GM21447 (cell line): Measurements from ENCODE around the gene INSRR.

Experiments used
- ATAC-seq: cut with Tn5 transposase; IDR thresholded peaks from one replicate; pipeline ENCODE4 v1.9.1; 2021; ENCODE audit not compliant: unreplicated experiment

INSRR gene

DNA sequence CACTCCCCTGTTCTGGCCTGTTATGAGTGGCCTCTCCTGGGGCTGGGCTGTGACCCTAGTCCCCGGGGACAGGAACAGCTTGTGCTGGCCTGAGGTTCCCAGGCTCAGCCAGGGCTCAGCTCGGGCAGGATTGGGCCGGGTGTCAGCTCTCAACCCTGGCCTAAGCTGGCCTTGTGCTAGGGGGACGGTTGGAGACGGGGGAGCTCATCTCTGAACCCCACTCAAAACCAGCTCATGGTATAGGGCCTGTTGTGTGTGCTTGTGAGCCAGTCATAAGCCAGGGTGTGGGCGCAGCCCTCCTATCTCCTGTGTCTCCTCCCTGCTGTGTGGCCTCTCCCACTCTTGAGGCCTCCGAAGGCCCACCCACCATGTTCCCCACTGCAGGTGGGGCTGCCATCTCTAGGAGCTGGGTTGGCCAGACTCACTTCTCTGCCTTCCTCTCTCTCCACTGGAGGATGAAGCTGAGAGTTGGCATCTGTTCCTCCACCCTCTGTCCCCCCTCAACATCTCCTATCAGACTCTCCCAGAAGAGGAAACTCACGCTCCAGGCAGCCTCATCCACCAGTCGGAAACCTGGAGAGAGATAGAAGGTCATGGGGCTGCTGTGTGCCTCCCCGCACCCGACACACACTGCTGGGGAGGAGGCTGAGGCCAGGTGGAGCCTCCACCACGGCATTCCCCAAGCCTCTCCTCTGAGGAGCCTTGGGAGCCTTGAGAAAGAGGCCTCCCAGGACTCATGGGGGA lies 36.0 kb upstream of the INSRR start:
- ATAC-seq: no peak

DNA sequence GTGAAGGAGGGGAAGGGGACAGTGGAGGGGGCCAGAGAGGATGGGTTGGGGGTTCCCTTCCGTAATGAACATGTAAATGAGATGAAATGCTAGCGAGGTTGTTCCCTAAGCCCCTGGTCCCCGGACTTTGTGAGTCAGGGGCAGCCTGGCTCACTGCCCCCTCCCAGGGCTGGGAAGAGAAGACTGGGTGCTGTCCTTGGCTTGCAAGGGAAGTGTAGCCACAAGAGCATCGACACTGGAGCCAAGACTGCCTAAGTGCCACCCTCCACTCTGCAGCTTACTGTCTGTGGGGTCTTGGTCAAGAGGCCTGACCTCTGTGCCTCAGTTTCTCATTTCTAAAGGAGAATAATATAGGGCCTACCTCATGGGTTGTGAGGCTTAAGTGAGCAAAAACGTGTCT lies 35.1 kb upstream of the INSRR start:
- ATAC-seq: no peak

DNA sequence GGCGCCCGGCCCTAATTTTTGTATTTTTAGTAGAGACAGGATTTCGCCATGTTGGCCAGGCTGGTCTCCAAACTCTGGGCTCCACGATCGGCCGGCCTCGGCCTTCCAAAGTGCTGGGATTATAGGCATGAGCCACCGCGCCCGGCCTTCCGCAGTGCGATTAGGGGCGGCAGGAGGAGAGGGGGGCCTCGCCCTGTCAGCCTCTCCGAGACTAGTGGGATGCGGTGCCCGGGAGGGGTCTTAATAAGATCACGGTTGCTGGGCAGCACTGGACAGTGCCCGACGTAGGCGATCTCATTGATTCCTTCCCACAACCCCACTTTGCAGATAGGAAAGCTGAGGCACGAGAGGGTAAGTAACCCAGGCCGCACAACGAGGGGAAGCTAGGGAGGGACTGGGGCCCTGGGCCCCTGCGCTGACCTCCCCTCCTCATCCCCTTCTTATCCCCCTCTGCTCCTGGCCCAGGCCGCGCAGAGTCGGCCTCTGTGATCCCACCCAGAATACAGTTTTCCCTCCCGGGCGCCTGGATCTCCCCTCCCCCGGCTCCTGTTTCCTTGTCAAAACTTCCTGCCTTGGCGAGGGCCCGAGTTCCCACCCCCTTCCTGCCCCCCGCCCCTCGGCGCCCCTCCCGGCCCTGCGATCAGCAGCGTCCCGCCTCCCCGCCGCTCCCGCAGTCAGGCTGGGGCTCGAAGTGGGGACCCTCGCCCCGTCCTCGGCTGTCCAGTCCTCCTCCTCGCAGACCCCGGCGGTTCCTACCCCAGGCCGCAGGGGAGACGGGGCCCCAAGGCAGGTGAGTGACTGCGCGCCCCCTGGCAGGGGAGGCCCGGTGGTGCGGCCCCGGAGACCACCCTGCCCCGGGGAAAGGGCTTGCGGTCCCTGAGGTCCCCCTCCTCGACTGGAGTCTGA lies 34.4 kb upstream of the INSRR start, which contains the start of gene PEAR1:
Gene PEAR1, plus strand, starts transcription at position 671 of the 906 bp plus-strand sequence. CDS start 10,209 bp downstream, outside the sequence.
- ATAC-seq: no peak

DNA sequence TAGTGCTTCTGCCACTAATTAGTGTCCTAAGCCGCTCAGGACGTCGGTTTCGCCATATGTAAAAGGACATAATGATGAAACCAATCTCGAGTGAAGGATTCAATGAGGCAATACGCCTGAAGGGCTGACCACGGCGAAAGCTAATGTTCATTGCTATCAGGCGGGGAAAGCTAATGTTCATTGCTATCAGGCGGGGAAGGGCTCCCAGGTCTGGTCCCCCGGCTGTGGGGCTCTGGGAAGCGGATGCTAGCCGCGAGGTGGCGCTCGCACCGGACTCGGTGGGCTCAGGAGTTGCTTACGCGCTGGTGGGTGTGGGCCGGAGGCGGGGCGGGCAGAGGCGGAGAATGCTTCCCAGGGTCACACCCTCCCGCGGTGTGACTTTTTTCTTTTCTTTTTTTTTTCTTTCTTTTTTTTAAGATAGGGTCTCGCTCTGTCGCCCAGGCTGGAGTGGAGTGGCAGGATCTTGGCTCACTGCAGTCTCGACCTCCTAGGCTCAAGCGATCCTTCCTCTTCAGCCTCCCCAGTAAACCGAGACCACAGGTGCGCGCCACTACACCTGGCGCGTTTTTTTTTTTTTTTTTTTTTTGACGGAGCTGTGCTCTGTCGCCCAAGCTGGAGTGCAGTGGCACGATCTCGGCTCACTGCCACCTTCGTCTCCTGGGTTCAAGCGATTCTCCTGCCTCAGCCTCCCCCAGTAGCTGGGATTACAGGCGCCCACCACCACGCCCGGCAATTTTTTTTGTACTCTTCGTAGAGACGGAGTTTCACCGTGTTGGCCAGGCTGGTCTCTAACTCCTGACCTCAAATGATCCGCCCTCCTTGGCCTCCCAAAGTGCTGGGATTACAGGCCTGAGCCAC lies 33.5 kb upstream of the INSRR start:
- peak; percentile 79 for ATAC-seq

DNA sequence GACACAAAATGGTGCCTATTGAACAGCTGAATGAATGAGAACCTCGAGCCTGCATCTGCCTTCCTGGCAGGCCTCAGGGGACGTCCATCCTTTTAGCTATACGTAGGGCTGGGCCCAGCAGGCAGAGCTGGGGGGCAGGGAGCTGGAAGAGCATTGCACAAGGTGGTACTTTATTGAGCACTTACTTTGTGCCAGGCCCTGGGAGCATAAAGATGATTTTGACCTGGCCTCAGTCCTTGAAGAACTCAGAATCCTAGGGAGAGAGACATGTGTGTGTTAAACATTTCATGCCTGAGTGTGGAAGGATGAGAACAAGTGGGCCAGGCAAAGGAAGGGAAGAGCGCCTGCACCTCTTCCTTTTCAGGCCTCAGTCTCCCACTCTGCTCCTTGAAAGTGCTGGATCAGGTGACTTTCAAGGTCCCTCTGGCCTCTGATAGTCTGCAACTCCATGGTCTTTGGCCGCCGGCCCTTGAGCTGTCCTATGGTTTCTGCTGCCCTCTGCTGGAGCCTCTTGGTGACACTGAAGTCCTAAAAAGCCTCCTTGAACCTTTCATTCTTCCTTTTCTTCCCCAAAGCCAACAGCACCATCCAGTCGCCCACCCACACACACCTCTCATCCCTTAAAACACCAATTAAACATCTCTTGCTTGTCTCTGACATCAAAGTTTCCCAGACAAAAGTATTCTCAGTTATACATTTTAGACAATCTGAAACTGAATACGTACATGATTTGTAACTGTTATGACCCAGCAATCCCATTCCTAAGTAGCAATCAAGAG lies 31.1 kb upstream of the INSRR start:
- no peak for ATAC-seq

DNA sequence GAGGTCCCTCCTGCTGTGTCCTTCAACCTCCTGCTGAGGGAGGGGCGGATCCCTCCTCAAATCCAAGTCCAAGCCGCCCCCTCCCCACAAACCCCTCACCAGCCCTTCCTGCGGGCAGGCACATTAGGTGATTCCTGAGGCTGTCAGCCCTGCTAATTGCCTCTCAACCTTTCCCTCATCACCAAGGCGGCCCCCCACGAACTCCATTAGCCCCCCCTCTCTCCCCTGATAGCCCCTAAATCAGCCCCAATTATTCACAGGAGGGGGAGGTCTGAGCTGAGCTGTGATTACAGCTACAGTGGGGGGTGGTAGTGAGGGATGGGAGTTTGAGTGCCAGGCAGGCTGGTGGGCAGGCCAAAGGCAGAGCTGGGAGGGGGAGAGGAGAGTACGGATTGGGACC lies 28.8 kb upstream of the INSRR start:
- ATAC-seq: no peak

DNA sequence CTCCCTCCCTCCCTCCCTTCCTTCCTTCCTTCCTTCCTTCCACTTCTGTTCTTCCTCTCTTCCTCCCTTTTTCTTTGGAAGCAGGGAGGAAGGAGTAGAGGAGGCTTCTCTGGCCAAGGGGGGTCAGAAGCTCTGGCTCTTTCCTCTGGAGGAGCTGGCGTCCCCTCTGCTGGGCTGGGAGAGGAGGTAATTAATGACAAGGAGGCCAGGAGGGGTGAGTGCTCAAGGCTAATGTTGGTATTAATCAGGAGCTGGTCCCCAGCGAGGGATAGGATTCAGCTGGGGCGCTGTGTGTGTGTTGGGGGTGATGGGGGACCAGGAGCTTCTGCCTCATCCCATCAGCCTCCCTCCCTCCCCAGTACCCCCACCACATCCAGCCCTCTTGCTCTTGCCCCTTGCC lies 28.4 kb upstream of the INSRR start:
- no peak for ATAC-seq

DNA sequence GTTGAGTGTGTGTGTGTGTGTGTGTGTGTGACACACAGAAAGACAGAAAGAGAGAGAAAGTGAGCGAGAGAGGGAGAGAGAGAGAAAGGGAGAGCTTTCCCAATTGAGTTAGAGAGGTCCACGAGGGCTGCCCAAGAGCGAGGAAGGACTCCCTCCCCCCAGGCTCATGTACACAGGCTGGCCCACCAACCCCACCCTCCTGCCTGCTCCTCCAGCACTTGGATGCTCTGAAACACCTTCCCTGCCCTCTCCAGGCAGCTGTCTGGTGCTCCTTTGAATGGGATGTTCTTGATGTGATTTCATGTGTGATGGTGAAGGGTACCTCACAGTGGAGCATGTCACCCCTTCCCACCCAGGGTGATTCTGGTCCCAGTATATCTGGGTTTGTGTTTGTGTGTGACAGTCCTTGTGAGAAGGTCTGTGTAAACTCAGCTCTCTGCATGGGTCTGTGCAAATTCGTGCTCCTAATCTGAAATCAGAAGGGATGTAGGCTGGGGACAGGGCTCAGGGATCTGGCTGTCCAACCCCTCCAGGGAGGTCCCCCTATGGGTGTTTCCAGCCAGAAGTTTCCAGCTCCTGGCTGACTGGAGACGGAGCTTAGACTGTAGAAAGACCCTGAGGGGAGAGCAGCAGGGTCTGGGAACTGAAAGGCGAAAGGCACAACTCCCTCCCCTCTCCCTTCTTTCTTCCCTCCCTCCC lies 27.8 kb upstream of the INSRR start:
- no peak for ATAC-seq

DNA sequence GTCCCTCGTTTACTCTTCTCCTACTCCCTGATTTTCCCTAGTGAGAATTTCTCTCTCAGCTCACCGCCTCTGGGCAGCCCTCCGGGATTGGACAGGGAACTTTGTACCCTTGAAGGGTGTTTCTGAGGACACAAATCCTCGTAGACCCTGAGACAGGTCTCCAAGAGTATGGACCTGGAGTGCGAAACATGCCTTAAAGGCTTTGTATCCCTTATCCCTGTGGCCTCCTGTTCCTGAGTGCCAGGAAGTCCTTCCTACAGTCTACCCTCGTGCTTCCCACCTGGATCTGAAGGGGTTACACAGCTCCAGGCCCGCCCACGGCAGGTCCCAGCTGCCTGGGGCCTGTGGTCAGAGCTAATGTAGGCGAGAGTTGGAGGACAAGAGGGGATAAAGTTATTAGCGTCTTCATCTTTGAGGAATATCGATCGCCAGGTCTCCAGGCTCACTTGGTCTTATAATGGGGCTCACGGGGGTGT lies 27.0 kb upstream of the INSRR start:
- ATAC-seq: no peak

DNA sequence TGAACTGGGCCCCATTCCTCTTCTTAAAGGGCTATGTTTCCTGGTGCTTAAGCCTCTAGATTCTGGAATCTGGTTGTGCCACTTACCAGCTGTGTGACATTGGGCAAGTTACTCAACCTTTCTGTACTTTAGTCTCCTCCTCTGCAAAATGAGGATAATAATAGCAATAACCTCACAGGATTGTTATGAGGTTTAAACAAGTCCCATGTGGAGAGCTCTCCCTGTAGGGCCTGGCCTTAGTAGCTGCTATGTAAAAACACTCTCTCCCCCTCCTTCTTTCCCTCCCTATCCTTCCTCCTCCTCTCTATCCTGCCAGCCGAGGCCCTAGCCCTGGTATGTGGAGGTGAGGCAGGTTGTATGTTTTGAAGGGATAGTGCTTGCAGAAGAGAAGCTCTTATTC lies 26.4 kb upstream of the INSRR start:
- ATAC-seq: no peak

DNA sequence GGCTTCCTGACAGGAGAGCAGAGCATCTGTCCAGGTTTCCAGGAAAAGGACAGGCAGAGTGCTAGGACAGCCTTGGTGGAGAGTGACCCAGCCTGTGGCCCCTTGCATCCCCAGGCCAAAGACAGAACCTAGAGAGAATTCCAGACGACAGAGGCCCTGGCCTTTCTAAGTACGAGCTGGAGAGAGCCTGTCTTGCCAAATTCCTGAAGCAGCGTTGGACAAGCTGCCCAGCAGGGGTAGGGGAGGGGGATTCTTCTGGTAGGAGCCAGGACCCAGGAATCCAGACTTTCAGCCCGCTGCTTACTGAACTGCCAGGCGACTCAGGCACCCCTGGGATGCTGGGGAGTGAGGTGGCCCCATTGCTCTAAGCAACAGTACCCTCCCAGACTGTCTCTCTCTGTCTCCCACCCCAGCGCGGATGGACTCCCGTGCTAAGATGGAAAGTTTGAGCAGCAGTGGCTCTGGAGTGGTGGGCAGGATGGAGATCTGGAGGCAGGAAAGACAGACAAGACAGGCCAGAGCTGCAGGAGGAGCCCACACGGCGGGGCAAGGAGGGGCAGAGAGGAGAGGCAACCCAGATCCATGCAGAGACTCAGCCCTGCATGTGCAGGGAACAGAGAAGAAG lies 25.8 kb upstream of the INSRR start:
- no peak for ATAC-seq

DNA sequence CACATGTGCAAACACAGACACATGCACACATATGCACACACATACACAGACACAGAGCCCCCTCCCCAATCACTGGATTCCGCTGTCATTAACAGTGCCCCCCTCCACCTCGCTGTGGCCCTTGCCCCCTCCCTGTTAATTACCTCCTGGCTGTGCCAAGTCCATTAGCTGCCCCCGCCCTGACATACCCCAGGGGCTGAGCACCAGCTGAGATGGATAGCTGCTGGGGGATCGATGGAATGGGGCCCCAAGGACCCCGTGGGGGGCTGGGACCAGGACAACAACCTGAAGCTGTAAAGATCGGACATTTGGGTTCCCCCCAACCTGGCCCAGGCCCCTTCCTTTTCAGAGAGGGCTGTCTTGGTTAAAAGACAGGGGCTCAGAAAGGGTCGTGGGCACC lies 25.0 kb upstream of the INSRR start:
- ATAC-seq: no peak

DNA sequence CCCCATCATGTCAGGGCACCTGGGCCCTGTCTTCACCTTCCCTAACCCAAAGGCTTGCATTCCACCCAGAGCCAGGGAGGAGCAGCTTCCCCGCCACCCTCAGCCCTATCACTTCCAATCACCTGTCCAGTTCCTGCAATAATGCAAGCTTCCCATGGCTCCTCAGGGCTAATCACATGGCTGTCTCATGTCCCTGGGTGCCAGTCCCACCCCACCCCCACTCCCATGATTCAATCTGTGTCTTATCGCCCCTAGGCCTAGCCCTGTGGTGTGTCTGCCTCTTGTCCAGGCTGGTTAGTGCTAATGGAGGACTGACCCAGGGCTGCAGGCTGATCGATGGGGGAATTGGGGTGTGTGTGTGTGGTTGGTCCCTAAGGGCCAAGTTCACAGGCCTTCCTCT lies 23.6 kb upstream of the INSRR start:
- no peak for ATAC-seq

DNA sequence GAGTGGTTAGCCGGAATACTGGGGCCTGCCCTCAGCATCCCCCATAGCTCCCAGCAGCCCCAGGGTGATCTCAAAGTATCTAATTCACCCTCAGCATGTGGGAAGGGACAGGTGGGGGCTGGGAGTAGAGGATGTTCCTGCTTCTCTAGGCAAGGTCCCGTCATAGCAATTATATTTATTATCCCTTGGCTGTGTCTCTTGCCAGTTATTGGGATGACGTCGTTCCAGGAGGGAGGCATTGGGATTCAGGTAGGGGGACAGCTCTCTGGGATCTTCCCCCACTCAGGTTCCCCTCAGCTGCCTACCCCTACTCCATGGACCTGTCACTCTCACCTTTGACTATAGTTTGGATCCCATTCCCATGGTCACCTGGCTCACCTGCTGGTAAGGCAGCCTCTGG lies 22.7 kb upstream of the INSRR start:
- ATAC-seq: no peak

DNA sequence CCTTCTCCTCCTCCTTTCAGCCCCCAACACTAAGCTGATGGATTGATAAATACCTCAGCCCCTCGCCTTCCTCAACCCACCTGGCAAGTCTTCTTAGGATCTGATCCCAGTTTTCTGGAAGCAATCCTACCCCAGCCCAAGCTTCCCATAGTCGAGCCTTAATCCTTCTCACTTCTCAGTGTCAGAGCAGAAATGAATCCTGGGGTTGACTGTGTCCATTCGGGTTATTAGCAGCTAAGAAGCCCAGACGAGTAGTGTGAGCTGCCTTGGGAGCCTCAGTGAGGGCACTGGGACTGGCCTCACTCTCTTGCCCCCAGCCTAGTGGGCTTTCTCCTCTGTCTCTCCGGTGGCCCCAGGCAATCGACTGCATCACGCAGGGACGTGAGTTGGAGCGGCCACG lies 22.2 kb upstream of the INSRR start:
- ATAC-seq: no peak

DNA sequence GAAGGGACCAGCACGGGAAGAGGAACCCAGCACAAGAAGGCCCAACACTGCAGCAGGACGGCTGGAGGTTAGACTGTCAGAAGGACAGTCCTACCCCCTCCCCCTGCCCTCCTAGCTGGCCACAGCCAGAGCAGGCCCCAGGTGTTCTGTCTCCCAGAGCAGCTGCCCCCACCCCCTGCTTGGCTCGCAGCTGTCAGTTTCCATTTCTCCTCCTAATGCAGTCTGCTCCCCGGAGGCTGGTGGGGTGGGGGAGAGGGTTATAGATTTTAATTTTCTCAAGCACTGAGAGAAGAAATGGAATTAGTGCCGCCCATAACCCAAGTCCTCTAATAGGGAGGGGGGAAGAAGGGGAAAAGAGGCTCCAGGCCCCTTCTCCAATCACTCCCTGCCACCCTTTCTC lies 21.6 kb upstream of the INSRR start:
- ATAC-seq: no peak

DNA sequence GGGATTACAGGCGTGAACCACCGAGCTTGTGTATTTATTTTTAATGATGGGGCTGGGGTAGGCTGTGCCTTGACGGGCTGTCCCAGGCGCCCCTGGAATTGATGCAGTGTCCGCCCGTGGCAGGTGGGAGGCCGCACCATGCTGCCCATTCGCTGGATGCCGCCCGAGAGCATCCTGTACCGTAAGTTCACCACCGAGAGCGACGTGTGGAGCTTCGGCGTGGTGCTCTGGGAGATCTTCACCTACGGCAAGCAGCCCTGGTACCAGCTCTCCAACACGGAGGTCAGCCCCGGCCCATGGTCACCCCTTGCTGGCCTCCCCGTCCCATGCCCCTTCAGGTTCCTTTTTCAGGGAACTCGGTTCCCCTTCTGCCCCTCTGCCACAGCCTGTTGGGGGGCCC lies 21.0 kb upstream of the INSRR start:
- no peak for ATAC-seq

DNA sequence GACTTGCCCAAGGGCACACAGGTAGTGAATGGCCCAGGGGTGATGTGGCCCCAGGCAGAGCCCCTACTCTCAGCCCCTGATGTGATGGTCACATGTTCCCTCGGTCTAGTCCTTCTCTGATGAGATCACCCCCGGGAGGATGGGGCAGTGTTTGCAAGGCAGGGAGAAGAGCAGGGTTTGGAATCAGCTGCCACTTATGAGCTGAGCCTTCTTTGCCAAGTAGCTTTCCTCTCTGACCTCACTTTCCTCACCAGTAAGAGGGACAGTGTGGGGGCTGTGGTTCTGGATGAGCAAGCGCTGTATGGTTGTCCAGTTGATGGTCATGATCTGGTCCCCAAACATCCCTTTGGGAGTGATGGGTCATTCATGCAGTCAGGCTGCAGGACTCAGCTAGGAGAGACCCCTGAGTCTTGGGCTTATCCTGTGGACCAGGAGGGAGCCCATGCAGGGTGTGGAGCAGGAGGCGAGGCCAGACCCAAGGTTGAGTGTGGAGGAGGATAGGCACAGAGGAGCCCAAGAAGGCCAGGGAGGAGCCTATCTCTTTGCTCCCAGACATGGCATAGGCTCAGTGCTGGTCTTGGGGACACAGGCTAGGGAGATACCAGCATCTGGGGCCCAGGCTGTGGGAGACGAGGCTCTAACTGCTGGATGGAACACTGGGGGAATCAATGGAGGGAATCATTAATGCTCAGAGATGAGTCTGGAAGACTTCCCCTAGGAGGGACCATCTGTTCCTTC lies 18.7 kb upstream of the INSRR start:
- ATAC-seq: no peak

DNA sequence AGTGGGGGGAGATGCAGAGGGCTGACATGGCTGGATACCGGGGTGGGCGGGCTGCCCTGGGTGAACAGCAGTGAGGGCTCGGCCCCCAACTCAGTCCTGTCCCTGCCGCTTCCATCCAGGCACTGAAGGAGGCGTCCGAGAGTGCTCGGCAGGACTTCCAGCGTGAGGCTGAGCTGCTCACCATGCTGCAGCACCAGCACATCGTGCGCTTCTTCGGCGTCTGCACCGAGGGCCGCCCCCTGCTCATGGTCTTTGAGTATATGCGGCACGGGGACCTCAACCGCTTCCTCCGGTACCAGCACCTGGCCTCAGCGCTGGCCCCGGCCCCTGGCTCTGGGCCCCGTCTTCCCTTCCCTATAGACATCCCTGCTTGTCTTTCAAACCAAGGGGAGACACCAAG lies 17.4 kb upstream of the INSRR start:
- ATAC-seq: no peak
